Lower leg skin (tissue), 4 donors: Measurements from ENCODE around the gene GPSM1. TPM values are rescaled to one million over a fixed set of nuclear protein-coding genes. Genes with fewer than 3 reads are reported as not detected.

Source experiments
- DNase-seq, 2 donors: peaks; one replicate each; pipeline ENCODE4 v3.0.0-alpha.2; 2019; ENCODE audit warnings: low spot score in 2 of 2
- H3K4me3 ChIP-seq: fragments of 200-600 bp; sonication (generic); 2 replicates; pipeline ENCODE4 v1.5.1; 2017; ENCODE audit warnings: mild to moderate bottlenecking, low read depth; ENCODE audit not compliant: poor library complexity, severe bottlenecking
- POLR2A ChIP-seq, 2 donors: fragments of 450-650 bp; IDR thresholded peaks; one replicate each; pipeline ENCODE4 v1.6.1; 2016 to 2017; ENCODE audit warnings: antibody characterized with exemption in 2 of 2, mild to moderate bottlenecking in 1 of 2, moderate library complexity in 1 of 2
- WGBS, 2 donors: methylation state at CpG; one replicate each; pipeline ENCODE4 v1.1.5; 2018; 5-methylcytosine and 5-hydroxymethylcytosine counted together
- intact Hi-C: fragments of 100-400 bp; cut with DNase I; formaldehyde crosslinking; loops from one replicate; pipeline ENCODE4 v1.15.0; 2023; ENCODE audit warnings: low total_unique reads
- total RNA-seq, 4 donors: library from RNA; depleted of rRNA; stranded (reverse); fragments of >200 nt; gene quantifications; one replicate each; pipeline ENCODE4 v1.1.0, GENCODE V29; 2016
- TF ChIP-seq, protein P1 (sequence below), 3 donors: fragments of 450-650 bp; IDR thresholded peaks; one replicate each; pipeline ENCODE4 v1.5.1; 2016; ENCODE audit warnings: antibody characterized with exemption in 3 of 3, mild to moderate bottlenecking in 3 of 3, moderate library complexity in 2 of 3

The GPSM1 gene
- total RNA-seq, 4 donors from 2014 or later: 21.0 to 37.1 (median 28.1) TPM

DNA sequence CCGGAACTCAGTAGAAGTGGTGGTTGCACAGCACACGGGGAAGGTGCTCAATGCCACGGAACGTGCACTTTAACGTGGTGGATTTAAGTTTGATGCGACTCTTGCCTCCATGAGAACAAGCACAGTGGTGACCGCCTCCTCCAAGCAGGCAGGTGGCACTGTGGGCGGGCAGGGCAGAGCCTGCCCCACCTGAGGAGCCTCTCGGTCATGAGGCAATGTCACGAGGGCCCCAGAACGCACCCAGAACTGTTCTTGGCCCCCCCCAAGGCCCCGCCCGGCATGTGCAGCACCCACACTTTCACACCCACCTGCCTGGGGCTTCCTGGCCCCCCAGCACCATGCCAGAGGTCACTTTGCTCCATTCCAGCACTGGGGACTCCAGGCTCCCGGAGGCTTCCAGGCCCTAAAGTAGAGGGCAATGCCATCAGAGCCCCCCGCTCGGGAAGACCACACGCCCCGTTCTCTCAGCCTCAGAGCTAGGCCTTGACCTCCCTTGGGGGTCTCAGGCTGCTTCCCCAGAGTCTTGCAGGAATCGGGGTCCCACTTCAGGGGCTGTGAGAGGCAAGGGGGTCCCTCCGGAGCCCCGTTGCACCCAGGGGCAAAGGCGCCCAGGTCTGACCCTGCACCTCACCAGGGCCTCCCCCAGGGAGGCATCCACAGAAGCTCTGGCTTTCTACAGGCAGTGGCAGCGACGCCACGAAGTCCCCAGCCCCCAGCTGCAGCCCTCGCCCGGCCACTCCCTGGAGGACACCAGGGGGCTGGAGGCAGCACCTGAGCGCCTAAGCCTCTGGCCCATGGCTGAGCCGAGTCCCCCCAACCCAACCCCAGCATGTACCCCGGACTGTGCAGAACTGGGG is 37.5 kb upstream of the GPSM1 start:
- no peak for TF ChIP-seq POLR2A (IDR thresholded peaks at IDR 0.05)
- TF ChIP-seq, protein P1, sequence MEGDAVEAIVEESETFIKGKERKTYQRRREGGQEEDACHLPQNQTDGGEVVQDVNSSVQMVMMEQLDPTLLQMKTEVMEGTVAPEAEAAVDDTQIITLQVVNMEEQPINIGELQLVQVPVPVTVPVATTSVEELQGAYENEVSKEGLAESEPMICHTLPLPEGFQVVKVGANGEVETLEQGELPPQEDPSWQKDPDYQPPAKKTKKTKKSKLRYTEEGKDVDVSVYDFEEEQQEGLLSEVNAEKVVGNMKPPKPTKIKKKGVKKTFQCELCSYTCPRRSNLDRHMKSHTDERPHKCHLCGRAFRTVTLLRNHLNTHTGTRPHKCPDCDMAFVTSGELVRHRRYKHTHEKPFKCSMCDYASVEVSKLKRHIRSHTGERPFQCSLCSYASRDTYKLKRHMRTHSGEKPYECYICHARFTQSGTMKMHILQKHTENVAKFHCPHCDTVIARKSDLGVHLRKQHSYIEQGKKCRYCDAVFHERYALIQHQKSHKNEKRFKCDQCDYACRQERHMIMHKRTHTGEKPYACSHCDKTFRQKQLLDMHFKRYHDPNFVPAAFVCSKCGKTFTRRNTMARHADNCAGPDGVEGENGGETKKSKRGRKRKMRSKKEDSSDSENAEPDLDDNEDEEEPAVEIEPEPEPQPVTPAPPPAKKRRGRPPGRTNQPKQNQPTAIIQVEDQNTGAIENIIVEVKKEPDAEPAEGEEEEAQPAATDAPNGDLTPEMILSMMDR (IDR thresholded peaks at IDR 0.05): no peak
- no peak overlapping the region for H3K4me3 ChIP-seq
- intact Hi-C loops: no loop called here
- 84 to 85% methylated on average over 22 to 28 of the region's 30 CpGs for WGBS, 2 donors
- DNase-seq: no peak

DNA sequence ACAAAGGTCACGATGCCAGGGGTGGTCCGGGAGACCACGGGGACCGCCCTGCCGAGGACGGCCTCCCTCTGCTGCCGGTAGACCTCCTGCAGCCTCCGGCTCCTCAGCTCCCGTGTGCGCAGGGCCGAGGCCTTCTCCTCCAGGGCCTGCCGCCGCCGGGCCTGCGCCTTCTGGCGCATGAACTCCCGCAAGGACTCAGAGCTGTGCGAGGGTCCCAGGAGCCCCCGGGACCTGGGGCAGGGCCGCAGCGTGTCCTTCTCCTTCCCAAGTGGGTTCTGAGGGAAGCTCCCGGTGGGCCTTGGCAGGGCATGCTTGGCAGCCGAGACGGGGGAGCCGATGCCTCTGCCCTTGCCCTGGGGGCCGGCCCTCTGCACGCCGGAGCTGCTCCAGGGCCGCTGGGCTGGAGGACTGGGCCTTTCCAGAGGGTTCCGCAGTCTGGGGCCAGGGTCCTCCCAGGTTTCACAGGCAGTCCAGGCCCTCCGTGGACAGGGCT is 36.8 kb upstream of the GPSM1 start:
- intact Hi-C loops: no loop called here
- 87 to 91% methylated on average over 16 to 31 of the region's 31 CpGs for WGBS, 2 donors
- no peak for DNase-seq
- TF ChIP-seq, protein P1 (IDR thresholded peaks at IDR 0.05): no peak
- TF ChIP-seq POLR2A (IDR thresholded peaks at IDR 0.05): no peak
- H3K4me3 ChIP-seq: no peak overlapping the region

DNA sequence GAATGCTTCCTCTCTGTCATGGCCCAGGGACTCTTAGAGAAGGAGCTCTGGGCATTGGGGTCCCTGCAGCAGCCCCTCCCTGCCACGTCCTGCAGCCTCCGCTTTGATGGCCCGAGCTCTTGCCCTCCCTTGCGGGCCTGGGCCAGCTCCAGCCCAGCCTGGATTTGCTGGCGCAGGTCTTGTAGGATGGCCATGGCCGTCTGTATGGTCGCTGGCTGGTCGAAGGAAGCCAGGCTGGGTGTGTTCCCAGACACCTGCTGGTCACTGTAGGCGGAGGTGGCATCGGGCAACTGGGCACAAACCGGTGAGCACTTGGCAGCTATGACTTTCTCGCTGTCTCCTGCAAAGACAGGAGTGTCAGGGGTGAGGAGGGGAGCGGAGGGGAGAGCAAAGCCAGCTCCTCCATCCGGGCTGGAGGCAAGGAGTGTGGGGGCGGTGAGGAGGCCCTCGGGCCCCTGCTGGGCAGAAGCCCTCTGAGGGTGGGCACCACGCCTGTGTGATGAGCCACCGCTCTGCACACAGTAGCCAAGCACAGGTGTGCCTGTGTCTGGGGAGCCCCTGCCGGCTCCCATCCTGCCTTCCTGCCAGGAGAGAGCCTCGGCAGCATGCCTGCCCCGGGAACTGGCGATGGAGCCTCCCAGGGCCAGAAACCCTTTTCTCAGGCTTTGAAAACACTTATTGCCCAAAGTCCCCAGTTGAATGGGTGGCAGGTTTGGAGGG is 35.9 kb upstream of the GPSM1 start:
- intact Hi-C loops: no loop called here
- no peak for DNase-seq
- WGBS, 2 donors: 77 to 85% methylated on average over 11 to 22 of the region's 22 CpGs
- H3K4me3 ChIP-seq: no peak overlapping the region
- TF ChIP-seq, protein P1 (IDR thresholded peaks at IDR 0.05): no peak
- TF ChIP-seq POLR2A (IDR thresholded peaks at IDR 0.05): no peak

DNA sequence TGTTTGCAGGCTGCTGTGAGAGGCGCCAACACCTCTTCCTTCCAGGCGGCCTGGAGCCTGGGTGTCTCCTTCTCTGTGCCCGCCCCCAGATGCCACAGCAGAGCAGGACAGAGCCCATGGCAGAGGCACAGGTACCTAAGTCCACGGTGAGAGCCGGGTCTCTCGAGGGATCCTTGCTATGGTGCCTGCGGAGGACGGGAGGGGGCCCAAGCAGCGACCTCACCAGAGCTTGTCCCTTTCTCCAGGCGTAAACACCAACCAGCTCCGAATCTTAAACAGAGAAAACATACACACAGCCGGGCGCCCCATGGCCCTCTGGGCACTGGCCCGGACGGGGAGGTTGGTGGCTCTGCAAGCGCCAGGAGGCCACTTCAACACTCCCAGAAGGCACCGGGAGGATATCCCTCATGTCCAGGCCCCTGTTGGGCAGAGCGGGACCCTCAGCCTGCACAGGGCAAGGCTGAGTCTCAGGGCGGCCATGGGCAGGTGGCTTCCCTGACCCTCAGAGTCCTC is 35.3 kb upstream of the GPSM1 start:
- DNase-seq: no peak
- no peak for TF ChIP-seq POLR2A (IDR thresholded peaks at IDR 0.05)
- TF ChIP-seq, protein P1 (IDR thresholded peaks at IDR 0.05): no peak
- no peak overlapping the region for H3K4me3 ChIP-seq
- 55 to 66% methylated on average over 13 to 18 of the region's 19 CpGs for WGBS, 2 donors
- intact Hi-C loops: no loop called here

DNA sequence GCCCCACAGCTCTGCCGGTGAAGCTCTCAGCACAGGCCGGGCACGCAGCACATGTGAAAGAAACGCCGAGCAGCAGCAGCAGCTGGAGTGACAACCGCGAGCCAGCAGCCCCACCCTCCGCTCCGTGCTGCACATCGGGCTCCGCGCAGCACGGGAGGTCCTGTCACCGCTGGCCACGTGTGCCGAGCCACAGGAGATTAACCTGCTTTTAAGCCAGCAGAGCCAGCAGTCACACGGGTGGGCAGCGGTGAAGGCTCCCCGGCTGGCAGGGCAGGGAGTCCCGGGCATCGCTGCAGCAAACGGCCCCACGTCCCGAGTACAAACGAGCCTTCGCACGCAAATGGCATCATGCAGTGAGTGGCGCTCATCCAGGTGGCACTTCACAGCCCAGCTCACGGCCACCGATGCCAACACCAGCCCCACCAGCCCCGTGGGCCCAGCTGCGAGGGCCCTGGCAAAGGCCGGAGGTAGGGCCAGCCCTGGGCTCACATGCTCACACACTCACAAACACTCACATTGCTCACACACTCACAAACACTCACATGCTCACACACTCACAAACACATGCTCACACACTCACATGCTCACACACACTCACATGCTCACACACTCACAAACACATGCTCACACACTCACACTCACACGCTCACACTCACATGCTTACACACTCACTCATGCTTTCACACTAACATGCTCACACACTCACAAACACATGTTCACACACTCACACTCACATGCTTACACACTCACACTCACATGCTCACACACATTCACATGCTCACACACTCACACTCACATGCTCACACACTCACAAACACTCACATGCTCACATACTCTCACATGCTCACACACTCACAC is 34.5 kb upstream of the GPSM1 start:
- TF ChIP-seq, protein P1 (IDR thresholded peaks at IDR 0.05): no peak
- no peak for TF ChIP-seq POLR2A (IDR thresholded peaks at IDR 0.05)
- intact Hi-C loops: no loop called here
- 45 to 49% methylated on average over 17 to 32 of the region's 34 CpGs for WGBS, 2 donors
- no peak overlapping the region for H3K4me3 ChIP-seq
- DNase-seq: no peak
